Prostate gland (tissue), 2 donors: ENCODE measurements around the gene NEK10. TPM values are rescaled to one million over a fixed set of nuclear protein-coding genes. Genes with fewer than 3 reads are reported as not detected.

Experiments
- DNase-seq: peaks from one replicate; pipeline ENCODE4 v3.0.0-alpha.2; 2019; ENCODE audit warnings: low spot score
- H3K27ac ChIP-seq, 2 donors: fragments of 200-600 bp; sonication (generic); 2 replicates each; pipeline ENCODE4 v1.5.1; 2017 to 2019
- H3K27me3 ChIP-seq: fragments of 200-600 bp; sonication (generic); replicated peaks from 2 replicates; pipeline ENCODE4 v1.5.1; 2019; ENCODE audit not compliant: insufficient read depth
- H3K36me3 ChIP-seq, 2 donors: fragments of 200-600 bp; sonication (generic); 1 replicate in 1 of 2; 2 replicates in 1 of 2; pipeline versions ENCODE4 v1.5.1 to v1.8.1; 2017 to 2019
- H3K4me1 ChIP-seq: fragments of 200-600 bp; sonication (generic); replicated peaks from 2 replicates; pipeline ENCODE4 v1.5.1; 2019
- H3K4me3 ChIP-seq, 2 donors: fragments of 200-600 bp; sonication (generic); 2 replicates each; pipeline ENCODE4 v1.5.1; 2017 to 2019
- H3K9me3 ChIP-seq: fragments of 200-600 bp; sonication (generic); 2 replicates; pipeline ENCODE4 v1.5.1; 2017
- POLR2A ChIP-seq: fragments of 450-650 bp; IDR thresholded peaks from one replicate; pipeline ENCODE4 v1.6.1; 2016; ENCODE audit warnings: antibody characterized with exemption, mild to moderate bottlenecking
- POLR2AphosphoS5 ChIP-seq: sonication (generic); formaldehyde crosslinking; IDR thresholded peaks from one replicate; pipeline ENCODE4 v1.6.1; 2017; ENCODE audit warnings: antibody characterized with exemption
- WGBS: methylation state at CpG from one replicate; pipeline ENCODE4 v1.1.5; 2018; 5-methylcytosine and 5-hydroxymethylcytosine counted together
- intact Hi-C: fragments of 100-400 bp; cut with DNase I; formaldehyde crosslinking; loops from one replicate; pipeline ENCODE4 v1.14.2; 2022
- total RNA-seq, 2 donors: library from RNA; depleted of rRNA; stranded (reverse); fragments of >200 nt; gene quantifications; one replicate each; pipeline ENCODE4 v1.1.0, GENCODE V29; 2016
- TF ChIP-seq, protein P1 (sequence below), 4 experiments: fragments of 200-600 bp in 2 of 4; fragments of 450-650 bp in 2 of 4; sonication (generic) in 2 of 4; IDR thresholded peaks; 1 replicate in 3 of 4; 2 replicates in 1 of 4; pipeline ENCODE4 v1.5.1; 2016 to 2019; ENCODE audit warnings: antibody characterized with exemption in 4 of 4, mild to moderate bottlenecking in 2 of 4, moderate library complexity in 2 of 4

Gene NEK10
- total RNA-seq, 2 donors from 2014 or later: 8.9 to 9.1 TPM

DNA sequence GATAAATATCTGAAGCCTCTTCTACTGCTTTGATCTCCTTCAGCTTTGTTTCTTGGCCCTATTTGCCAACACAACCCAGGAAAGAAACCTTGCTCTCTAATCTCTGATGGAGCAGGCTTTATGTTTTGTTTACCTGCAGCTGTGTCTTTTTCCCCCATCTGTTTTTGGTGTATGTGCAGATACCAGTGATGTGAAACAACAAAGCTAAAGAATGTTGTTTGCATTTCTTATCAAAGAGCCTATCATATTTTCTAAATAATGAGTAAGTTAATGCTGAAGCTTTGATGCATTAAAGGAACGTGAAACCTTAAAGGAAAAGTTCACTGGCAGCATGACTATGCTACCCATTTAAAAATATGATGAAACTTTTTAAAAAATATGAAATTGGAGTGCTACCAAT is 238.4 kb downstream of the NEK10 start:
- Histone ChIP-seq H3K4me3 (no peak overlapping the region), H3K27me3 (no peaks in the 10 kb centered on the region), H3K9me3 (no peaks in the 10 kb centered on the region), H3K27ac (no peak overlapping the region), H3K4me1 (no peaks in the 10 kb centered on the region), H3K36me3 (no peaks in the 10 kb centered on the region)
- no peak for DNase-seq
- TF ChIP-seq, protein P1, sequence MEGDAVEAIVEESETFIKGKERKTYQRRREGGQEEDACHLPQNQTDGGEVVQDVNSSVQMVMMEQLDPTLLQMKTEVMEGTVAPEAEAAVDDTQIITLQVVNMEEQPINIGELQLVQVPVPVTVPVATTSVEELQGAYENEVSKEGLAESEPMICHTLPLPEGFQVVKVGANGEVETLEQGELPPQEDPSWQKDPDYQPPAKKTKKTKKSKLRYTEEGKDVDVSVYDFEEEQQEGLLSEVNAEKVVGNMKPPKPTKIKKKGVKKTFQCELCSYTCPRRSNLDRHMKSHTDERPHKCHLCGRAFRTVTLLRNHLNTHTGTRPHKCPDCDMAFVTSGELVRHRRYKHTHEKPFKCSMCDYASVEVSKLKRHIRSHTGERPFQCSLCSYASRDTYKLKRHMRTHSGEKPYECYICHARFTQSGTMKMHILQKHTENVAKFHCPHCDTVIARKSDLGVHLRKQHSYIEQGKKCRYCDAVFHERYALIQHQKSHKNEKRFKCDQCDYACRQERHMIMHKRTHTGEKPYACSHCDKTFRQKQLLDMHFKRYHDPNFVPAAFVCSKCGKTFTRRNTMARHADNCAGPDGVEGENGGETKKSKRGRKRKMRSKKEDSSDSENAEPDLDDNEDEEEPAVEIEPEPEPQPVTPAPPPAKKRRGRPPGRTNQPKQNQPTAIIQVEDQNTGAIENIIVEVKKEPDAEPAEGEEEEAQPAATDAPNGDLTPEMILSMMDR (IDR thresholded peaks at IDR 0.05): no peak
- intact Hi-C loops: loop anchor here (5.0 to 10.0 kb wide), 2 partner anchors 147 to 554 kb away; no protein-coding TSS in a partner anchor
- 71% methylated on average over 1 of the region's 1 CpG for WGBS

DNA sequence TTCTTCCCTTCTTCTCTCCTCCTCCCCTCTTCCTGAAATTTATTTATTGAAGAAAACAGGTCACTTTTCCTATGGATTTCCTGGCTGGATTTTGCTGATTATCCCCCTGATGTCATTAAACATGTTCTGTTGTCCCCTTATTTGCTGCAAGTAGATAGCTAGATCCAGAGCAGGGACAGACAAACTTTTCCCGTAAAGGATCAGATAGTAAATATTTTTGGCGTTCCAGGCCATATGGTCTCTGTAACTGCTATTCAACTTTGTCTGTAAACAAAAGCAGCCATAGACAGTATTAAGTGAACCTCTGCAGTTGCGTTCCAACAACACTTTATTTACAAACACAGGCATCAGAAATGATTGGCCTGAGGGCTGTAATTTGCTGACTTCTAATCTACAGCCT is 241.3 kb downstream of the NEK10 start:
- Histone ChIP-seq H3K9me3 (no peaks in the 10 kb centered on the region), H3K36me3 (no peaks in the 10 kb centered on the region), H3K27me3 (no peaks in the 10 kb centered on the region), H3K27ac (no peak overlapping the region), H3K4me1 (no peaks in the 10 kb centered on the region), H3K4me3 (no peak overlapping the region)
- no peak for DNase-seq
- intact Hi-C loops: no loop called here
- TF ChIP-seq POLR2A: no peak
- TF ChIP-seq, protein P1 (IDR thresholded peaks at IDR 0.05): no peak
- TF ChIP-seq POLR2AphosphoS5: no peak
- 68% methylated on average over 3 of the region's 3 CpGs for WGBS

DNA sequence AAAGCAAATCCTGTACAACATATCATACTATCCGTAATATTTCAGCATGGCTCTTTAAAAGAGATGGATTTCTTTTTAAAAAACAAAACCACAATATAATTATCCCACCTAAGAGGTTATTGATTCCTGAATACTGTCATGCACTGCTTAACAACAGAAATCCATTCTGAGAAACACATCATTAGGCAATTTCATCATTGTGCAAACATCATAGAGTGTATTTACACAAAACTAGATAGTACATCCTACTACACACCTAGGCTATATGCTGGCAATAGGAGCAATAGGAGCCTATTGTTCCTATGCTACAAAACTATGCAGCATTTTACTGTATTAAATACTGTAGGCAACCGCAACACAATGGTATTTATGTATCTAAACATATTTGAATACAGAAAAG is 242.0 kb downstream of the NEK10 start:
- Histone ChIP-seq H3K9me3 (no peaks in the 10 kb centered on the region), H3K36me3 (no peaks in the 10 kb centered on the region), H3K27ac (no peak overlapping the region), H3K27me3 (no peaks in the 10 kb centered on the region), H3K4me1 (no peaks in the 10 kb centered on the region), H3K4me3 (no peak overlapping the region)
- intact Hi-C loops: no loop called here
- no peak for DNase-seq
- 64% methylated on average over 2 of the region's 2 CpGs for WGBS
- TF ChIP-seq, protein P1 (IDR thresholded peaks at IDR 0.05): no peak
- TF ChIP-seq POLR2A (no peak), POLR2AphosphoS5 (no peak)

DNA sequence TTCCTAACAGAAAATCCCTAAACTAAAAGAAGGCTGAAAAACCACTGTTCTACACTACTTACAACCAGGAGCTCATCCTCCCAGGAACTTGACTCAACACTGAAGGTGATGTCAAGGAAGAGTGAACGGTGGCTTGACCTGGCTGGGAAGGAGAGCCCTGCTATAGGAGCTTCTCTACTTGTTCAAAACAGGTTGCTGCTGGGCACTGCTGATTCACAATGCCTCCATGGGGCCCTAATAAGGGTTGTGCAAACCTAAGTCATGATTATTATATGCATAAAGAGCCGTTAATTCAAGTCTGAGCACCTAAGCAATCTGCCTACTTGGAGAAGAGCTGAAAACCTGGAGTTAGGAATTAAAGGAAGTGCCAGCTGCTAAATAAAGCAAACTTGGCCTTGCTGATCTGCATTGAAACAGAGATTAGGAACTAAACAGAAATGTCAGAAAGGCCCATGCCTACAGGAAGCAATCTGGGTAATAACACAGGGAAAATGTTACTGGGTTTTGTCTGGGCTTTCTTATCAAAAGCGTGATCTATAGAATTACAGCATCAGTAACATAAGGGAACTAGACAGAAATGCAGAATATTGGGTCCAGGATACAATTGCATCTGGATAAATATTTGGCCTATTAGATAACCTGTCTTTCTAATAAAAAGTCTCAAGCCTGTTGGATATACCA is 243.2 kb downstream of the NEK10 start:
- Histone ChIP-seq H3K4me1 (no peaks in the 10 kb centered on the region), H3K27ac (no peak overlapping the region), H3K4me3 (no peak overlapping the region), H3K9me3 (no peaks in the 10 kb centered on the region), H3K36me3 (no peaks in the 10 kb centered on the region), H3K27me3 (no peaks in the 10 kb centered on the region)
- DNase-seq: no peak
- intact Hi-C loops: no loop called here
- TF ChIP-seq, protein P1 (IDR thresholded peaks at IDR 0.05): no peak
- no peak for TF ChIP-seq POLR2A
- TF ChIP-seq POLR2AphosphoS5: no peak
- WGBS: 94% methylated on average over 3 of the region's 3 CpGs

DNA sequence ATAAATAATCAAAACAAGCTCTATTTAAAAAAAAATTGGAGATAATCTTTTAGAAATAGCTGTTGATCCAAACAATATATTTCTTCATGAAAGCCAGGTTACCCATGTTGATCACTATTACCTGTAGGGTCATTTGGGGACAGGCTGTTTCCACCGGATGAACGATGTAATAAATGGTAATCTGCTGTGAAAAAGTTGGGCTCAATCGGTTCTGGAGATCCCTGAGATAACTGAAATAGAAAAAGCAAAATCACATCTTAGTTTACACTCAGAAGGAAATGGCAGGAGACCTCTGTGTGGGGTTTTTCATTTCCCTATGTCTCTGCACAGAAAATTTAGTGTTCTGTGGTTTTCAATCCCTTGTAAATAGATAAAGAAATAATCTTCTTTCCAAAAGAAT is 249.5 kb downstream of the NEK10 start:
- H3K27me3 ChIP-seq: no peaks in the 10 kb centered on the region
- intact Hi-C loops: no loop called here
- no peak for TF ChIP-seq POLR2AphosphoS5
- TF ChIP-seq, protein P1 (IDR thresholded peaks at IDR 0.05): no peak
- no peak for TF ChIP-seq POLR2A
- H3K4me1 ChIP-seq: no peaks in the 10 kb centered on the region
- H3K36me3 ChIP-seq: no peaks in the 10 kb centered on the region
- 34% methylated on average over 3 of the region's 3 CpGs for WGBS
- DNase-seq: no peak
- H3K27ac ChIP-seq: no peak overlapping the region
- no peak overlapping the region for H3K4me3 ChIP-seq
- no peaks in the 10 kb centered on the region for H3K9me3 ChIP-seq
